ENCODE results near the gene SLC12A8. TPM values are rescaled to one million over a fixed set of nuclear protein-coding genes. Genes with fewer than 3 reads are reported as not detected.

The SLC12A8 gene
- total and polyA plus RNA-seq, 2 of the 13 experiments (the other 11 are each of a cell fraction or from before 2014, with no cell fraction given) = 0.44 to 0.71 TPM

GRCh38 chr3:125058529-125058928 is 154.0 kb downstream of the SLC12A8 start:
- no peak overlapping the region for H3K27ac ChIP-seq (ENCODE audit: extremely low read length, insufficient read depth, low read length)
- DNase-seq (ENCODE audit: low spot score) = no peak
- no peak overlapping the region for H3K9ac ChIP-seq (ENCODE audit: insufficient read depth, low read depth, low read length)
- no peaks in the 10 kb centered on the region for H3K9me3 ChIP-seq (ENCODE audit: low read length)
- H3K4me3 ChIP-seq (replicated peaks in 1 of 3; ENCODE audit: insufficient read depth in 1 of 3, low read depth in 2 of 3, low read length in 3 of 3) = no peak overlapping the region
- no peak for FAIRE-seq
- 77% methylated on average over 3 of the region's 3 CpGs for WGBS (ENCODE audit: low lambda C conversion rate)
- H3K36me3 ChIP-seq (replicated peaks in 1 of 2; ENCODE audit: control insufficient read depth in 1 of 2, insufficient read depth in 2 of 2, low read length in 2 of 2) = peaks cover 0 to 5% of the 10 kb centered on the region in 2 experiments; a peak in 1 of 5 replicates
- no peak for TF ChIP-seq PTBP1 (IDR thresholded peaks at IDR 0.05; ENCODE audit: low read depth, low read length, poor library complexity, severe bottlenecking)
- 0 out of 2 replicates have a peak, but pooled peaks have one; percentile 35 for TF ChIP-seq ZNF12 (CRISPR knock-in tag; IDR thresholded peaks at IDR 0.05)
- TF ChIP-seq NCOA1 (CRISPR knock-in tag; IDR thresholded peaks at IDR 0.05) = no peak
- no peak overlapping the region for H3K4me2 ChIP-seq (ENCODE audit: low read depth, low read length)
- H4K20me1 ChIP-seq (ENCODE audit: insufficient read depth, low read length) = no peaks in the 10 kb centered on the region; the same call in 1 of the 2 replicates
- in situ Hi-C loops (cut with HindIII; ENCODE audit: extremely low pct_ligation_motif_present, low pct_unique_long_range_greater_than_20kb) = no loop called here
- H3K4me1 ChIP-seq (ENCODE audit: insufficient read depth, low read length) = peaks cover 72% of the 10 kb centered on the region
- H2AFZ ChIP-seq (ENCODE audit: low read length) = no peak overlapping the region
- no TSS peak for BruUV-seq (replicated peaks)
- peaks cover 11% of the 10 kb centered on the region for H3K79me2 ChIP-seq (ENCODE audit: insufficient read depth, low read length)
- no peak for ATAC-seq
- intact Hi-C loops (cut with micrococcal nuclease; ENCODE audit: unreplicated experiment) = loop anchor here (10.0 kb wide), 1 partner anchor 96 kb away; no protein-coding TSS in a partner anchor
- ChIA-PET POLR2A (no interaction called here), CTCF (ENCODE audit: low intra/inter-chr PET ratio, low total read pairs) (no interaction called here)
- H3K27me3 ChIP-seq (ENCODE audit: control insufficient read depth in 1 of 2, insufficient read depth in 2 of 2, low read length in 2 of 2) = peaks cover 0 to 30% of the 10 kb centered on the region in 2 experiments; a peak in 4 of 5 replicates

GRCh38 chr3:125057186-125057850 is 155.2 kb downstream of the SLC12A8 start:
- ATAC-seq = no peak
- in situ Hi-C loops (cut with HindIII; ENCODE audit: extremely low pct_ligation_motif_present, low pct_unique_long_range_greater_than_20kb) = no loop called here
- TF ChIP-seq ZSCAN5A (CRISPR knock-in tag; IDR thresholded peaks at IDR 0.05; ENCODE audit: borderline replicate concordance) (no peak), IKZF1 (IDR thresholded peaks at IDR 0.05) (no peak), TRIM24 (CRISPR knock-in tag; IDR thresholded peaks at IDR 0.05) (no peak), ZNF3 (CRISPR knock-in tag; IDR thresholded peaks at IDR 0.05) (no peak), HNRNPK (IDR thresholded peaks at IDR 0.05; ENCODE audit: low read depth, low read length, poor library complexity, severe bottlenecking) (peak; percentile 67), TSC22D2 (CRISPR knock-in tag; IDR thresholded peaks at IDR 0.05; ENCODE audit: borderline replicate concordance) (no peak), WIZ (CRISPR knock-in tag; IDR thresholded peaks at IDR 0.05) (no peak), MNT (IDR thresholded peaks at IDR 0.05) (no peak), FOSL2 (CRISPR knock-in tag; IDR thresholded peaks at IDR 0.05) (peak; percentile 64), FOSL1 (CRISPR knock-in tag; IDR thresholded peaks at IDR 0.05; ENCODE audit: borderline replicate concordance) (no peak), REL (CRISPR knock-in tag; conservative IDR thresholded peaks at IDR 0.05) (no peak), ZBTB1 (CRISPR knock-in tag; IDR thresholded peaks at IDR 0.05; ENCODE audit: borderline replicate concordance) (no peak)

More at GRCh38 chr3:125057186-125057850, 155.2 kb downstream of the SLC12A8 start:
- 20% methylated on average over 3 of the region's 3 CpGs for WGBS (ENCODE audit: low lambda C conversion rate)
- H4K20me1 ChIP-seq (ENCODE audit: insufficient read depth, low read length) = peaks cover 9% of the 10 kb centered on the region
- H3K27me3 ChIP-seq (ENCODE audit: control insufficient read depth in 1 of 2, insufficient read depth in 2 of 2, low read length in 2 of 2) = peaks cover 0 to 30% of the 10 kb centered on the region in 2 experiments; a peak in 4 of 5 replicates
- no peaks in the 10 kb centered on the region for H3K9me3 ChIP-seq (ENCODE audit: low read length)
- ChIA-PET CTCF (ENCODE audit: low intra/inter-chr PET ratio, low total read pairs) (no interaction called here), POLR2A (interaction anchor here (1.2 kb wide), 1 partner anchor 54 kb away, joined by 3 read pairs; no protein-coding TSS in a partner anchor)
- DNase-seq (ENCODE audit: low spot score) (no peak), FAIRE-seq (no peak)
- H3K4me2 ChIP-seq (ENCODE audit: low read depth, low read length) = 0 out of 2 replicates have a peak overlapping the region, but pooled peaks have one; percentile 95
- no peak overlapping the region for H3K4me3 ChIP-seq (replicated peaks in 1 of 3; ENCODE audit: insufficient read depth in 1 of 3, low read depth in 2 of 3, low read length in 3 of 3)
- no peak overlapping the region for H3K9ac ChIP-seq (ENCODE audit: insufficient read depth, low read depth, low read length)
- H2AFZ ChIP-seq (ENCODE audit: low read length) = no peak overlapping the region
- H3K4me1 ChIP-seq (ENCODE audit: insufficient read depth, low read length) = peaks cover 72% of the 10 kb centered on the region
- BruUV-seq (replicated peaks) = no TSS peak
- intact Hi-C loops (cut with micrococcal nuclease; ENCODE audit: unreplicated experiment) = loop anchor here (10.0 kb wide), 1 partner anchor 97 kb away; no protein-coding TSS in a partner anchor
- peaks cover 18% of the 10 kb centered on the region for H3K79me2 ChIP-seq (ENCODE audit: insufficient read depth, low read length)
- H3K36me3 ChIP-seq (replicated peaks in 1 of 2; ENCODE audit: control insufficient read depth in 1 of 2, insufficient read depth in 2 of 2, low read length in 2 of 2) = peaks cover 0 to 8% of the 10 kb centered on the region in 2 experiments; a peak in 1 of 5 replicates
- no peak overlapping the region for H3K27ac ChIP-seq (ENCODE audit: extremely low read length, insufficient read depth, low read length)

Measured in HepG2 (cell line).